Measurements from ENCODE around the gene PDE9A.

PDE9A gene

DNA sequence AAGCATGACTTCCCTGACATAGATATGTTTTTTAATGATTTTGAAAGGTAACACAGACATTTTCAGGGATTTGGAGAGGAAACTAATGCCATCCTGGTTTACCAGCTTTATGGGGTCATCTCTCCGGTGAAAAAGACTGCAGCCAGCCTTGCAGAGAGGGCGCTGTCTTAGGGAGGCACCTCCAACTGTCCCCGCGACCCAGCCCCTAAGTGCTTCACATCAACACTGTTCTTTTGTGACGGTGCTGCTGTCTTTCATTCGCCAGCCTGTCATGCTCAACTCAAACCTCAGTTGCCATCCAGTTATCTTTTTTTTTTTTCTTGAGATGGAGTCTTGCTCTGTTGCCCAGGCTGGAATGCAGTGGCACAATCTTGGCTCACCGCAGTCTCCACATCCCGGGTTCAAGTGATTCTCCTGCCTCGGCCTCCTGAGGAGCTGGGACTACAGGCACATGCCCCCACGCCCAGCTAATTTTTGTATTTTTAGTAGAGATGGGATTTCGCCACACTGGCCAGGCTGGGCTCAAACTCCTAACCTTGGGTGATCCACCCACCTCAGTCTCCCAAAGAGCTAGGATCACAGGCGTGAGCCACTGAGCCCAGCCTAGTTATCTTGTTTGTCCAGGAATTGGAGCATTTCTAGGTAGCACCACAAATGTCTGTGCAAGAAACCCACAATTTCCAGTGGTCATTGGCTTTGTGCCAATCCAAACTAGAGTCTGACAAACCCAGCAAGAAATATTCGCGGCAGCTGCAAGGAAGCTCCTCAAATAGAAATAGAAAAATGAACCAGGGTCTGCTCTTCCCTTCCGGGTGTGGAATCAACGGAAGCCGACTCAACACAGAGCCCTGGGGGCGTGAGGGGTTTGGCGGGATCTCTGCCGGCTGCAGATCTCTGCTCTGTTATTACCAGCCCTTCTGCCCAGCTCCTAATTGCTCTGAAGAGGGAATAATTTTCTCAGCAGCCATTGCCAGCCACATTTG, 24.2 kb downstream of the PDE9A start:
- Histone ChIP-seq H3K4me1 (ENCODE audit: low read length) (no peaks in the 10 kb centered on the region), H3K27me3 (replicated peaks; ENCODE audit: insufficient read depth, low read length) (peaks cover 99% of the 10 kb centered on the region), H3K79me2 (ENCODE audit: low read length) (no peaks in the 10 kb centered on the region), H3K9me3 (replicated peaks; ENCODE audit: insufficient read depth, low read length) (no peaks in the 10 kb centered on the region), H3K9ac (ENCODE audit: low read length) (no peak overlapping the region), H3K4me3 (ENCODE audit: low read length) (no peak overlapping the region), H3K4me2 (ENCODE audit: low read depth, low read length) (no peak overlapping the region), H3K36me3 (replicated peaks; ENCODE audit: insufficient read depth, low read length) (no peaks in the 10 kb centered on the region), H4K20me1 (ENCODE audit: insufficient read depth, low read length) (no peaks in the 10 kb centered on the region), H3F3A (ENCODE audit: insufficient read depth, low read length) (no peaks in the 10 kb centered on the region), H2AFZ (ENCODE audit: low read length) (no peak overlapping the region), H3K27ac (ENCODE audit: low read length) (no peak overlapping the region), H3K9me2 (replicated peaks; ENCODE audit: insufficient read depth, low read length) (no peaks in the 10 kb centered on the region)
- no peak for DNase-seq
- TF ChIP-seq CTCF (IDR thresholded peaks at IDR 0.05; ENCODE audit: low read length) (no peak), EZH2 (optimal IDR thresholded peaks at IDR 0.05; ENCODE audit: low read depth, low read length) (peak; percentile 11)

DNA sequence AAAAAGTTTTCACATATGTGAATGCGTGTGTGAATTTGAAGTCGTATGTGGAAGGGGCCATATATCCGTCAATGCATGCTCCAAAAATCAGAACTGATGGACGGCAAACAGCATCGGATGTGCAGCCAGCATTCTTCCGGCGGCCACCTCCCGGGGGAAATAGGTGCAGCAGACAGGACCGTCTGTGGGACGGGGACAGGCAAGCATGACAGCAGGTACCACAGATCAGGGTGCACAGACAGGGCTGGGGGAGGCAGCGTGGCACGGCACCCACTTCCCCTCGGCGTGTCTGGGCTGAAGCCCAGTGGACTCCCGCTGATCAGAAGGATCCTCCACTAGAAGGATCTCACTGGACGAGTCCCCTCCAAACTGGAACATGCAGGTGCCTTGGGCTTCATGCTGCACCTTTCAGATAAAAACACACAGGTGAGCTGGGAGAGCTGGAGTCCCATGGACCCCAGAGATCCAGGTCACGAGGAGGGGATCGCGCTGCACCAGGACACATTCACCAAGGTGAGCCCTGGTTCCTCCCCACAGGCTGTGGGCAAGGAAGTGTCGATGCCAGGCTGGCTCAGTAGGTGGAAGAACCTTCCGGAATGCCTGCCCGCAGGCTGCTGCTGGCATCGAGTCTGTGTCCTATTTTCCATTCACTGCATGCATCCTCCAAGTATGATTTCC, 25.3 kb downstream of the PDE9A start:
- H3K27me3 ChIP-seq (replicated peaks; ENCODE audit: insufficient read depth, low read length), result peaks cover 99% of the 10 kb centered on the region

DNA sequence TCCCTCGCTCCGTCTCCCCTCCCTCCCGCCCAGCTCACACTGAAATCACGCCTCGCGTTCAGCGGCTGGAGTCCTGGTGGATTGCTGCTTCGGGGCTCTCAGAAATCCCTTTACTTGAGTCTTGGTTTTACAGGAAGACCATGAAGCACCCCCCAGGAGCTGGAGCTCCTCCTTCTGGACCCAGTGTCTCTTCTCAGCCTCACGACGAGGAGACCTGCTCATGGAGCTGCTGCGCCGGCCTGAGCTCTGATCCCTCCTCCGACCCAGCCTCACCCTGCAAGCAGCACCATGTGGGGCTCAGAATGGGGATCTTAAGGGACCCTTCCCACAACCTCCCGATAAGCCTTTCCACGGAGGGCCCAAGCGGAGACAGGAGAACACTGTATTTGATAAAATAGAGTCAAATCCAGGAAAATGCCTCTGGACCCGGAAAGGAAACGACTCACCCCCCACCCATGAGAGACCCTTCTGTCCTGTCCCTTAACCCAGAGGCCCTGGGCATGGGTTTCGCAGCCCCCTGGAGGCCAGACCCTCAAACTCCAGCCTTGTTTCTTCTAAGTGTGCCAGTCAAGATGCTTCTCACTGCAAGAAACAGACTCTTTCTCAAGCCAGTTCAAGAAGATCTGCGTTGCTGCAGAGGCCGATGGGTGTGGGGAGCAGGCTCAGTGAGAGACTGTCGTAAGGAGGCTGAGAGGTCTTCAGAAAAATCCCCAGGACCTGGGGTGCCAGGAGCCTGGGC, 26.1 kb downstream of the PDE9A start:
- no peaks in the 10 kb centered on the region for H3K9me3 ChIP-seq (replicated peaks; ENCODE audit: insufficient read depth, low read length)
- H3K4me3 ChIP-seq (ENCODE audit: low read length), result no peak overlapping the region
- H3K4me1 ChIP-seq (ENCODE audit: low read length), result no peaks in the 10 kb centered on the region
- no peaks in the 10 kb centered on the region for H3F3A ChIP-seq (ENCODE audit: insufficient read depth, low read length)
- peaks cover 99% of the 10 kb centered on the region for H3K27me3 ChIP-seq (replicated peaks; ENCODE audit: insufficient read depth, low read length)
- H3K9me2 ChIP-seq (replicated peaks; ENCODE audit: insufficient read depth, low read length), result no peaks in the 10 kb centered on the region
- DNase-seq, result no peak
- H2AFZ ChIP-seq (ENCODE audit: low read length), result no peak overlapping the region
- H3K79me2 ChIP-seq (ENCODE audit: low read length), result no peaks in the 10 kb centered on the region
- no peak overlapping the region for H3K9ac ChIP-seq (ENCODE audit: low read length)
- no peak for TF ChIP-seq EZH2 (optimal IDR thresholded peaks at IDR 0.05; ENCODE audit: low read depth, low read length)
- TF ChIP-seq CTCF (IDR thresholded peaks at IDR 0.05; ENCODE audit: low read length), result no peak
- TF ChIP-seq EZH2phosphoT487 (IDR thresholded peaks at IDR 0.05; ENCODE audit: low read length), result no peak
- no peak overlapping the region for H3K4me2 ChIP-seq (ENCODE audit: low read depth, low read length)
- H4K20me1 ChIP-seq (ENCODE audit: insufficient read depth, low read length), result no peaks in the 10 kb centered on the region
- no peaks in the 10 kb centered on the region for H3K36me3 ChIP-seq (replicated peaks; ENCODE audit: insufficient read depth, low read length)
- no peak overlapping the region for H3K27ac ChIP-seq (ENCODE audit: low read length)

More for the DNA sequence above, 25.3 kb downstream of the PDE9A start:
- H3K4me3 ChIP-seq (ENCODE audit: low read length), result no peak overlapping the region
- no peaks in the 10 kb centered on the region for H3K79me2 ChIP-seq (ENCODE audit: low read length)
- H3K4me2 ChIP-seq (ENCODE audit: low read depth, low read length), result no peak overlapping the region
- H3K9me2 ChIP-seq (replicated peaks; ENCODE audit: insufficient read depth, low read length), result no peaks in the 10 kb centered on the region
- no peaks in the 10 kb centered on the region for H3F3A ChIP-seq (ENCODE audit: insufficient read depth, low read length)
- no peak overlapping the region for H3K27ac ChIP-seq (ENCODE audit: low read length)
- H3K36me3 ChIP-seq (replicated peaks; ENCODE audit: insufficient read depth, low read length), result no peaks in the 10 kb centered on the region
- H3K9me3 ChIP-seq (replicated peaks; ENCODE audit: insufficient read depth, low read length), result no peaks in the 10 kb centered on the region
- no peaks in the 10 kb centered on the region for H3K4me1 ChIP-seq (ENCODE audit: low read length)
- no peak for DNase-seq
- no peak overlapping the region for H2AFZ ChIP-seq (ENCODE audit: low read length)
- TF ChIP-seq EZH2phosphoT487 (IDR thresholded peaks at IDR 0.05; ENCODE audit: low read length), result no peak
- no peak for TF ChIP-seq EZH2 (optimal IDR thresholded peaks at IDR 0.05; ENCODE audit: low read depth, low read length)
- TF ChIP-seq CTCF (IDR thresholded peaks at IDR 0.05; ENCODE audit: low read length), result no peak
- H3K9ac ChIP-seq (ENCODE audit: low read length), result no peak overlapping the region
- no peaks in the 10 kb centered on the region for H4K20me1 ChIP-seq (ENCODE audit: insufficient read depth, low read length)
